ENCODE data around the gene SCAMP1.

The SCAMP1 gene

GRCh38 chr5:78359831-78360673 lies at the start of gene SCAMP1:
Gene SCAMP1, plus strand, starts transcription at chr5:78360617. Its CDS starts 55 bp downstream, at chr5:78360672.
- DNase-seq (ENCODE audit: low read depth, low spot score), result peak; percentile 52
- Histone ChIP-seq H3K36me3 (ENCODE audit: insufficient read depth, low read length) (no peaks in the 10 kb centered on the region), H3K9me3 (ENCODE audit: low read depth, low read length) (no peaks in the 10 kb centered on the region), H3K4me3 (peak within 1 kb of the TSS; percentile 88), H3K27ac (peak within 1 kb of the TSS; percentile 69), H3K9ac (ENCODE audit: insufficient read length) (peak within 1 kb of the TSS; percentile 84)
- TF ChIP-seq EZH2 (IDR thresholded peaks at IDR 0.05) (no peak), POLR2AphosphoS5 (IDR thresholded peaks at IDR 0.05; ENCODE audit: borderline replicate concordance, low read depth, low read length) (peak; percentile 77), FOXP2 (optimal IDR thresholded peaks at IDR 0.05; ENCODE audit: control extremely low read depth, extremely low read length, insufficient read depth) (peak; percentile 42)

GRCh38 chr5:78317515-78317914 lies 42.9 kb upstream of the SCAMP1 start:
- Histone ChIP-seq H3K9ac (ENCODE audit: insufficient read length) (no peak overlapping the region), H3K4me3 (no peak overlapping the region), H3K9me3 (ENCODE audit: low read depth, low read length) (no peaks in the 10 kb centered on the region), H3K36me3 (ENCODE audit: insufficient read depth, low read length) (no peaks in the 10 kb centered on the region), H3K27ac (no peak overlapping the region)
- no peak for DNase-seq (ENCODE audit: low read depth, low spot score)
- TF ChIP-seq POLR2AphosphoS5 (IDR thresholded peaks at IDR 0.05; ENCODE audit: borderline replicate concordance, low read depth, low read length) (no peak), EZH2 (IDR thresholded peaks at IDR 0.05) (no peak), FOXP2 (optimal IDR thresholded peaks at IDR 0.05; ENCODE audit: control extremely low read depth, extremely low read length, insufficient read depth) (no peak)

- no peaks in the 10 kb centered on the region for H3K9me3 ChIP-seq (ENCODE audit: low read depth, low read length)
- no peak overlapping the region for H3K27ac ChIP-seq
- no peak overlapping the region for H3K4me3 ChIP-seq
- H3K36me3 ChIP-seq (ENCODE audit: insufficient read depth, low read length), result no peaks in the 10 kb centered on the region
- no peak for DNase-seq (ENCODE audit: low read depth, low spot score)
- TF ChIP-seq POLR2AphosphoS5 (IDR thresholded peaks at IDR 0.05; ENCODE audit: borderline replicate concordance, low read depth, low read length), result no peak
- TF ChIP-seq EZH2 (IDR thresholded peaks at IDR 0.05), result no peak
- TF ChIP-seq FOXP2 (optimal IDR thresholded peaks at IDR 0.05; ENCODE audit: control extremely low read depth, extremely low read length, insufficient read depth), result no peak
- H3K9ac ChIP-seq (ENCODE audit: insufficient read length), result no peak overlapping the region
Observed at GRCh38 chr5:78318337-78318736, 42.1 kb upstream of the SCAMP1 start.

GRCh38 chr5:78320401-78320800 lies 40.0 kb upstream of the SCAMP1 start:
- Histone ChIP-seq H3K27ac (no peak overlapping the region), H3K36me3 (ENCODE audit: insufficient read depth, low read length) (no peaks in the 10 kb centered on the region), H3K4me3 (no peak overlapping the region), H3K9ac (ENCODE audit: insufficient read length) (no peak overlapping the region), H3K9me3 (ENCODE audit: low read depth, low read length) (no peaks in the 10 kb centered on the region)
- no peak for TF ChIP-seq POLR2AphosphoS5 (IDR thresholded peaks at IDR 0.05; ENCODE audit: borderline replicate concordance, low read depth, low read length)
- no peak for TF ChIP-seq FOXP2 (optimal IDR thresholded peaks at IDR 0.05; ENCODE audit: control extremely low read depth, extremely low read length, insufficient read depth)
- TF ChIP-seq EZH2 (IDR thresholded peaks at IDR 0.05), result no peak
- peak; percentile 28 for DNase-seq (ENCODE audit: low read depth, low spot score)

GRCh38 chr5:78323241-78323640 lies 37.2 kb upstream of the SCAMP1 start:
- H3K27ac ChIP-seq, result no peak overlapping the region
- no peaks in the 10 kb centered on the region for H3K36me3 ChIP-seq (ENCODE audit: insufficient read depth, low read length)
- H3K4me3 ChIP-seq, result no peak overlapping the region
- DNase-seq (ENCODE audit: low read depth, low spot score), result no peak
- no peak for TF ChIP-seq EZH2 (IDR thresholded peaks at IDR 0.05)
- TF ChIP-seq POLR2AphosphoS5 (IDR thresholded peaks at IDR 0.05; ENCODE audit: borderline replicate concordance, low read depth, low read length), result no peak
- TF ChIP-seq FOXP2 (optimal IDR thresholded peaks at IDR 0.05; ENCODE audit: control extremely low read depth, extremely low read length, insufficient read depth), result no peak
- H3K9ac ChIP-seq (ENCODE audit: insufficient read length), result no peak overlapping the region
- H3K9me3 ChIP-seq (ENCODE audit: low read depth, low read length), result no peaks in the 10 kb centered on the region

GRCh38 chr5:78326930-78327329 lies 33.5 kb upstream of the SCAMP1 start:
- Histone ChIP-seq H3K4me3 (no peak overlapping the region), H3K36me3 (ENCODE audit: insufficient read depth, low read length) (no peaks in the 10 kb centered on the region), H3K9ac (ENCODE audit: insufficient read length) (no peak overlapping the region), H3K27ac (no peak overlapping the region), H3K9me3 (ENCODE audit: low read depth, low read length) (no peaks in the 10 kb centered on the region)
- TF ChIP-seq EZH2 (IDR thresholded peaks at IDR 0.05) (no peak), FOXP2 (optimal IDR thresholded peaks at IDR 0.05; ENCODE audit: control extremely low read depth, extremely low read length, insufficient read depth) (no peak), POLR2AphosphoS5 (IDR thresholded peaks at IDR 0.05; ENCODE audit: borderline replicate concordance, low read depth, low read length) (no peak)
- no peak for DNase-seq (ENCODE audit: low read depth, low spot score)

GRCh38 chr5:78327761-78328510 lies 32.5 kb upstream of the SCAMP1 start:
- Histone ChIP-seq H3K36me3 (ENCODE audit: insufficient read depth, low read length) (no peaks in the 10 kb centered on the region), H3K27ac (no peak overlapping the region), H3K4me3 (no peak overlapping the region), H3K9ac (ENCODE audit: insufficient read length) (no peak overlapping the region), H3K9me3 (ENCODE audit: low read depth, low read length) (no peaks in the 10 kb centered on the region)
- TF ChIP-seq POLR2AphosphoS5 (IDR thresholded peaks at IDR 0.05; ENCODE audit: borderline replicate concordance, low read depth, low read length) (no peak), FOXP2 (optimal IDR thresholded peaks at IDR 0.05; ENCODE audit: control extremely low read depth, extremely low read length, insufficient read depth) (no peak), EZH2 (IDR thresholded peaks at IDR 0.05) (no peak)
- DNase-seq (ENCODE audit: low read depth, low spot score), result no peak

- peak; percentile 30 for DNase-seq (ENCODE audit: low read depth, low spot score)
- TF ChIP-seq FOXP2 (optimal IDR thresholded peaks at IDR 0.05; ENCODE audit: control extremely low read depth, extremely low read length, insufficient read depth) (no peak), EZH2 (IDR thresholded peaks at IDR 0.05) (no peak), POLR2AphosphoS5 (IDR thresholded peaks at IDR 0.05; ENCODE audit: borderline replicate concordance, low read depth, low read length) (no peak)
- H3K36me3 ChIP-seq (ENCODE audit: insufficient read depth, low read length), result no peaks in the 10 kb centered on the region
- H3K4me3 ChIP-seq, result no peak overlapping the region
- no peaks in the 10 kb centered on the region for H3K9me3 ChIP-seq (ENCODE audit: low read depth, low read length)
- H3K27ac ChIP-seq, result peak overlapping the region; percentile 57; the same call in 1 of the 2 replicates
- no peak overlapping the region for H3K9ac ChIP-seq (ENCODE audit: insufficient read length)
Observed at GRCh38 chr5:78328585-78329173, 31.7 kb upstream of the SCAMP1 start.
